Activated B cell treated with CpG ODN at 0.5 μM for 24 hours (primary cell): ENCODE measurements around the gene CENPF. TPM values are rescaled to one million over a fixed set of nuclear protein-coding genes. Genes with fewer than 3 reads are reported as not detected.

Experiments used
- ATAC-seq: fragments of 200-7000 bp; cut with Tn5 transposase; one replicate; pipeline ENCODE4 v1.10.0; 2021; ENCODE audit warnings: low read depth, mild to moderate bottlenecking, moderate library complexity
- CTCF ChIA-PET: fragments of 350-600 bp; sonication (Branson Sonifier 250); formaldehyde crosslinking; loops from one replicate; lab custom pipeline; 2021; ENCODE audit warnings: antibody characterized with exemption; lab: Charles Lee
- POLR2A ChIA-PET: fragments of 350-600 bp; sonication (Branson Sonifier 250); formaldehyde crosslinking; loops from one replicate; lab custom pipeline; 2021; ENCODE audit warnings: antibody characterized with exemption; lab: Charles Lee
- DNase-seq: peaks from one replicate; pipeline ENCODE4 v3.0.0; 2022
- H3K27ac Mint-ChIP-seq: one replicate; pipeline ENCODE4 v1.8.0; 2020; ENCODE audit warnings: mixed read lengths
- H3K27me3 Mint-ChIP-seq: one replicate; pipeline ENCODE4 v1.8.0; 2021; ENCODE audit warnings: mixed read lengths
- H3K36me3 Mint-ChIP-seq: one replicate; pipeline ENCODE4 v1.8.0; 2021; ENCODE audit warnings: low read depth, mixed read lengths
- H3K4me1 Mint-ChIP-seq: one replicate; pipeline ENCODE4 v1.8.0; 2021; ENCODE audit warnings: mixed read lengths
- H3K4me3 Mint-ChIP-seq: one replicate; pipeline ENCODE4 v1.8.0; 2020; ENCODE audit warnings: mild to moderate bottlenecking, mixed read lengths
- H3K9me3 Mint-ChIP-seq: one replicate; pipeline ENCODE4 v1.8.0; 2020; ENCODE audit warnings: mixed read lengths
- intact Hi-C: fragments of 100-400 bp; cut with micrococcal nuclease; formaldehyde crosslinking; loops from one replicate; pipeline ENCODE4 v1.15.1; 2024
- total RNA-seq: library from RNA; stranded (reverse); gene quantifications from 2 replicates; pipeline ENCODE4 v1.2.3, GENCODE V29; 2022
- TF ChIP-seq, protein P1 (sequence below): fragments of 200-600 bp; IDR thresholded peaks from one replicate; pipeline ENCODE4 v1.8.0; 2022; ENCODE audit warnings: antibody characterized with exemption, mild to moderate bottlenecking

Gene CENPF
- total RNA-seq, 1 donor from 2014 or later, result 4.0 TPM

DNA sequence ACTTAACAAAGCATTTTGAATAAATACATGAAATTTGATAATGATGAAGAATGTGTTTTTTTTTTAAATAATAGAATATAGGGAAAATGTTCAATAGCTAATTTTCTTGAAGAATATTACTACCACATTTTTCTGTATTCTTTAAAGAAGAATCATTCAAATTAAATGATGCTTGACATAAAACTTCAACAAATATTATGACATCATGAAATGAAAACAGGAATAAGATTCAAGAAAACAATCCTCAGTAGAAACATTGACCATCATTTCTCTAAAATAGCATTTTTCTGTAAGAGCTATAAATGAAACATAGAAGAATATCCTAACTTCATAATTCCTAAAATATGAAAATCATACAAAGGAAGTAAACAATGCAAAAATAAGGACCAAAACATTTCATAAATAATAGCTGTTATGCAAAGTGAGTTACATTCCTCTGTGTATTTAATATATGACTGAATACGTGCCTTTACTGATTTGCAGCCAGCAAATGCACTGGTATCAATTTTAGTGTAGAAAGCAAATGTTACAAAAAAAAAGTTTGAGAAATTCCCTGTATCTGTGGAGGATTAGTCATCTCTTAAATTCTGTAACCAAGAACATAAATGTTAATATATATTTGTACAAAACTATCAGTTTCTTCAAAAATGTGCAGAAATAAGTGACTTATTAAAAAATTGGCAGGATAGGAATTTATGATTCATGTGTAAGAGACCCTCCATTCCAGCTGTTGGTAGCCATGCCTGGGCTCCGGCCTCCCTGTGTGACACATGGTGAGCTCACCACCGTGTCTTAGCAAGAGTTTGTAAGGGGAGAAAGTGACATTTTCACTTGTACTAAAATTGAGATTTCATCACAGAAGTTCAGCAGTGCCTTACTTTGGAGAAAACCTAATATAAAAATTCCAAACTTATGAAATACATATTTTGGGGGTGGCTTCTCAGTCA lies 36.6 kb upstream of the CENPF start:
- peaks cover 19% of the 10 kb centered on the region for H3K27me3 Mint-ChIP-seq
- no peak for DNase-seq
- H3K27ac Mint-ChIP-seq, result no peak overlapping the region
- POLR2A ChIA-PET, result no interaction called here
- intact Hi-C loops, result no loop called here
- CTCF ChIA-PET, result no interaction called here
- H3K4me1 Mint-ChIP-seq, result no peaks in the 10 kb centered on the region
- H3K9me3 Mint-ChIP-seq, result no peaks in the 10 kb centered on the region
- H3K36me3 Mint-ChIP-seq, result no peaks in the 10 kb centered on the region
- TF ChIP-seq, protein P1, sequence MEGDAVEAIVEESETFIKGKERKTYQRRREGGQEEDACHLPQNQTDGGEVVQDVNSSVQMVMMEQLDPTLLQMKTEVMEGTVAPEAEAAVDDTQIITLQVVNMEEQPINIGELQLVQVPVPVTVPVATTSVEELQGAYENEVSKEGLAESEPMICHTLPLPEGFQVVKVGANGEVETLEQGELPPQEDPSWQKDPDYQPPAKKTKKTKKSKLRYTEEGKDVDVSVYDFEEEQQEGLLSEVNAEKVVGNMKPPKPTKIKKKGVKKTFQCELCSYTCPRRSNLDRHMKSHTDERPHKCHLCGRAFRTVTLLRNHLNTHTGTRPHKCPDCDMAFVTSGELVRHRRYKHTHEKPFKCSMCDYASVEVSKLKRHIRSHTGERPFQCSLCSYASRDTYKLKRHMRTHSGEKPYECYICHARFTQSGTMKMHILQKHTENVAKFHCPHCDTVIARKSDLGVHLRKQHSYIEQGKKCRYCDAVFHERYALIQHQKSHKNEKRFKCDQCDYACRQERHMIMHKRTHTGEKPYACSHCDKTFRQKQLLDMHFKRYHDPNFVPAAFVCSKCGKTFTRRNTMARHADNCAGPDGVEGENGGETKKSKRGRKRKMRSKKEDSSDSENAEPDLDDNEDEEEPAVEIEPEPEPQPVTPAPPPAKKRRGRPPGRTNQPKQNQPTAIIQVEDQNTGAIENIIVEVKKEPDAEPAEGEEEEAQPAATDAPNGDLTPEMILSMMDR, result no peak
- H3K4me3 Mint-ChIP-seq, result no peak overlapping the region
- ATAC-seq, result no peak

DNA sequence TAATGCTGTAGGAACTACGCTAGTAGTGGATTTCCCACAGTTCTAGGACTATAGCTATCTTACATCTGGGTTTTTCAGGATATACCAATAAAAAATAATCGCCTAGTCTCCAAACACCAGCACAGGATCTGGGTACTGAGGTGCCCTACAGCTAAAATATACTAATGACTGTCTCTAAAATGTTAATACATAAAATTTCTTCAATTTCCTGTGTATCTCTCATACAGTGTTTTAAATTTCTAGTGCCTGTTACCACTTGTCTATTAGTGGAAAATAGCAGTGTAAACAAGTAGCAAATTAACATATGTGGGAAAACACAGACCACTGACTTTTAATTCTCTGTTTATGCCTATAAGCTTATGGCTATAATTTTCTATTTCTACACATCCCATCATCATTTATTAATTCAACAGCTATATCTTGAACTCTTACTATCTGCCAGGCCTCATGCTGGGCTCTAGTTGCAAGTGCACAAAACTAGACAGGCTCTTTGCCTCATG lies 35.5 kb upstream of the CENPF start:
- no peaks in the 10 kb centered on the region for H3K4me1 Mint-ChIP-seq
- intact Hi-C loops, result no loop called here
- POLR2A ChIA-PET, result no interaction called here
- no peak overlapping the region for H3K27ac Mint-ChIP-seq
- no peak for ATAC-seq
- H3K9me3 Mint-ChIP-seq, result no peaks in the 10 kb centered on the region
- TF ChIP-seq, protein P1, result no peak
- no peak overlapping the region for H3K4me3 Mint-ChIP-seq
- H3K27me3 Mint-ChIP-seq, result peaks cover 11% of the 10 kb centered on the region
- H3K36me3 Mint-ChIP-seq, result no peaks in the 10 kb centered on the region
- CTCF ChIA-PET, result no interaction called here
- DNase-seq, result no peak

DNA sequence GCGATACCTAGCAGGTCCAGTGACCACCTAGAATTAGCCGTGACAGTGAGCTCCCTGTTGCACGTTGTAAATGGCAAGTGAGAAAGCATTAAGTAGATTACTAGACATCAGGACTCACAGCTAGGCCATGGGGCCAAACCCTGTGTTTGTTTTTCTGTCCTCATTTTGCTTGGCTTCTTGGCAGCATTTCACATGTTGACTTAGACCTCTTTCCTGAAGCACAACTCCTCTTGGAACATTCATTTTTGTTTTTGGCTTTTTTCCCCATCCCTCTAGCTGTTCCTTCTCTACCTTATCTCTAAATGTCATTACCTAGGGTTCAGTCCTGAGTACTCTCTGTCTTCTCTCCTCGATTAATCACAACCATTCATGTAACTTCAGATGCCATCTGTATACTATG lies 34.7 kb upstream of the CENPF start:
- Mint-ChIP-seq H3K27ac (no peak overlapping the region), H3K9me3 (no peaks in the 10 kb centered on the region), H3K4me1 (no peaks in the 10 kb centered on the region), H3K4me3 (no peak overlapping the region), H3K27me3 (peaks cover 10% of the 10 kb centered on the region), H3K36me3 (no peaks in the 10 kb centered on the region)
- DNase-seq, result no peak
- CTCF ChIA-PET, result no interaction called here
- intact Hi-C loops, result no loop called here
- POLR2A ChIA-PET, result no interaction called here
- ATAC-seq, result no peak
- TF ChIP-seq, protein P1, result no peak

DNA sequence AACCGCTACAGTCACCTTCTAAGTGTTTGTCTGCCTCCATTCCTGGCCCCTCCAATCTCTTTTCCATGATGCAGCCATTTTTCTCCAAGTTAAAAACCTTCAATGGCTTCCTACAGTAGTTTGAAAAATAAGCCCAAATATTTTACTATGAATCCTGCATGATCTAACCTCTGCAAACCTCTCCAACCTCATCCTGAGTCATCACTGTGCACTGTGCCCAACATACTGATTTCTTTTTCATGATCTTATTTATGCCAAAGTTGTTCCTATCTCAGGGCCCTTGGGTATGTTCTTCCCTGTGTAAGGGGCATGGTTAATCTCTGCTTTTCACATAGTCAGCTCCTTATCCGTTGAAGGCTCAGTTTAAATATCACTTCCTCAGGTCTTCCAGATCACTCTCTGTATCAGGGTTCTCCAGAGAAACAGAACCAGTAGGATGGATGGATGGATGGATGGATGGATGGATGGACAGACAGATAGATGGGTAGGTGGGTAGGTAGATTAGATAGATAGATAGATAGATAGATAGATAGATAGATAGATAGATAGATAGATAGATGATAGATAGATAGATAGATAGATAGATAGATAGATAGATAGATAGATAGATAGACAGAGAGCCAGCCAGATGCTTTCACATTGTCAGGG lies 33.5 kb upstream of the CENPF start:
- ATAC-seq (no peak), DNase-seq (no peak)
- ChIA-PET CTCF (no interaction called here), POLR2A (interaction anchor here (0.5 kb wide), 1 partner anchor 196 kb away, joined by 3 read pairs; no protein-coding TSS in a partner anchor)
- intact Hi-C loops, result no loop called here
- Mint-ChIP-seq H3K4me3 (no peak overlapping the region), H3K4me1 (no peaks in the 10 kb centered on the region), H3K27ac (no peak overlapping the region), H3K9me3 (peaks cover under 1% of the 10 kb centered on the region), H3K27me3 (peaks cover 10% of the 10 kb centered on the region), H3K36me3 (no peaks in the 10 kb centered on the region)
- TF ChIP-seq, protein P1, result no peak

DNA sequence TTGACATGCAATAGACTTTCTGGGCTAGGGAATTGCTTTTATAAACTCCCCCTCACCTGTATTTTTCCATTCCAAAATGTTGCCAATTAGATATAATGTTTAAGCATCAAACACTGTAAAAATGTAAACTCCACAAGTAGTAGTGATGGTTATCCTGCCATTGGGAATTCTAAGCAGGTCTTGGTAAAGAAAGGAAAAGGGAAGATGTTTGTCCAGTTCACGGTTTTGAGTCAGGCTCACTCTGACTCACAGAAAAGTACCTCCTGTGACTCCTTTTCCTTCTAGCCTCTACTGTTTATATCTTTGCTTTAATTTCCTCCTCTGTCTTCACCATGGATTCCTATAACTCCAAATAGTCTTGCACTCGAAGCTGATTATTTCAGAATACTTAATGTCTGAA lies 32.6 kb upstream of the CENPF start:
- no peaks in the 10 kb centered on the region for H3K36me3 Mint-ChIP-seq
- peaks cover 5% of the 10 kb centered on the region for H3K9me3 Mint-ChIP-seq
- peaks cover 6% of the 10 kb centered on the region for H3K27me3 Mint-ChIP-seq
- POLR2A ChIA-PET, result no interaction called here
- intact Hi-C loops, result no loop called here
- TF ChIP-seq, protein P1, result no peak
- H3K4me3 Mint-ChIP-seq, result no peak overlapping the region
- no peak for ATAC-seq
- CTCF ChIA-PET, result no interaction called here
- no peak for DNase-seq
- no peaks in the 10 kb centered on the region for H3K4me1 Mint-ChIP-seq
- H3K27ac Mint-ChIP-seq, result no peak overlapping the region
